22Rv1 (cell line): ENCODE measurements around the gene PCED1A.

Source experiments
- CTCF ChIP-seq: fragments of 450-650 bp; IDR thresholded peaks from 2 replicates; pipeline ENCODE4 v1.5.1; 2017; ENCODE audit warnings: mild to moderate bottlenecking
- ZFX ChIP-seq: fragments of 450-650 bp; IDR thresholded peaks from 2 replicates; pipeline ENCODE4 v1.6.1; 2017; ENCODE audit warnings: antibody characterized with exemption, borderline replicate concordance

DNA sequence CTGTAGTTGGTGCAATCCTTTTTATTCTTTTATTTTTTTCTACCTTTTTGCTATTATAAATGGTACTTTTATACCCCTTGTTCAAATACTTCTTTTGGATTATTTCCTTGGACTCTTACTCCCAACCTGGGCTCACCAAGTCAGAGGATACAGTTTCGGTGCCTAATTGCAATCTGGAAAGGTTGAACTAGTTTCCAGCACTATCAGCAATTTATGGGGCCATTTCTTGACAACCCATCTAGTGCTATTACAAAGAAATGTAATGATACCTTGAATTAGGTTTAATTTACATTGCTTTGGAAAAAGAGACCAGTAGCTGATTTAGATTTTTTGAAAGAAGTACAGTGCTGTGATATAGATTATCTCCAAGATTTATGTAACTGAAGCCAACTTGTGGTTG, 38.1 kb upstream of the PCED1A start:
- TF ChIP-seq CTCF (no peak), ZFX (no peak)
